Testis (tissue), 2 donors: ENCODE measurements around the gene CEP85L.

Experiments used
- POLR2A ChIP-seq: fragments of 450-650 bp; IDR thresholded peaks from one replicate; pipeline ENCODE4 v1.6.1; 2017; ENCODE audit warnings: antibody characterized with exemption, mild to moderate bottlenecking, moderate library complexity
- TF ChIP-seq, protein P1 (sequence below), 3 experiments: fragments of 450-650 bp in 2 of 3; fragments of 200-600 bp in 1 of 3; sonication (generic) in 1 of 3; IDR thresholded peaks; one replicate each; pipeline ENCODE4 v1.5.1; 2016 to 2019; ENCODE audit warnings: antibody characterized with exemption in 3 of 3, mild to moderate bottlenecking in 2 of 3, moderate library complexity in 1 of 3

DNA sequence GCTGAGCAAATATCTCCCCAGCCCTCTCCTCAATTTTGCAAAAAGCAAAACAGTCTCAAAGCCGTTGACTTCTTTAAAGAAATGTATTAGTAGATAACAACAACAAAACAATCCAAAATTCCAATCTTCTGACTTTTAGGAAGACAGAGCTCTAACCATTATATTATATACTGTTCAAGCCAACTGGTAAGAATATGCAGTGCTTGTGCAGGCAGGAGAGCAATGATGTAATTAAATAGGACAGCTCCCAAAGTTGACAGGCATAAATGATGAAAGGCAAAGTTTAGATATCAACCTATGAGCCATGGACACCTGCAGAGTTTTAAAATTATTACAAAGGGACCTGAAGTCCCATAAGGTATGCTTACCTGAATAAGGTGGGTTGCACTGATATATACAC lies 16.6 kb upstream of the CEP85L start:
- TF ChIP-seq POLR2A, result no peak
- TF ChIP-seq, protein P1, sequence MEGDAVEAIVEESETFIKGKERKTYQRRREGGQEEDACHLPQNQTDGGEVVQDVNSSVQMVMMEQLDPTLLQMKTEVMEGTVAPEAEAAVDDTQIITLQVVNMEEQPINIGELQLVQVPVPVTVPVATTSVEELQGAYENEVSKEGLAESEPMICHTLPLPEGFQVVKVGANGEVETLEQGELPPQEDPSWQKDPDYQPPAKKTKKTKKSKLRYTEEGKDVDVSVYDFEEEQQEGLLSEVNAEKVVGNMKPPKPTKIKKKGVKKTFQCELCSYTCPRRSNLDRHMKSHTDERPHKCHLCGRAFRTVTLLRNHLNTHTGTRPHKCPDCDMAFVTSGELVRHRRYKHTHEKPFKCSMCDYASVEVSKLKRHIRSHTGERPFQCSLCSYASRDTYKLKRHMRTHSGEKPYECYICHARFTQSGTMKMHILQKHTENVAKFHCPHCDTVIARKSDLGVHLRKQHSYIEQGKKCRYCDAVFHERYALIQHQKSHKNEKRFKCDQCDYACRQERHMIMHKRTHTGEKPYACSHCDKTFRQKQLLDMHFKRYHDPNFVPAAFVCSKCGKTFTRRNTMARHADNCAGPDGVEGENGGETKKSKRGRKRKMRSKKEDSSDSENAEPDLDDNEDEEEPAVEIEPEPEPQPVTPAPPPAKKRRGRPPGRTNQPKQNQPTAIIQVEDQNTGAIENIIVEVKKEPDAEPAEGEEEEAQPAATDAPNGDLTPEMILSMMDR (IDR thresholded peaks at IDR 0.05), result no peak
